ENCODE data around the gene JAM3. TPM values are rescaled to one million over a fixed set of nuclear protein-coding genes. Genes with fewer than 3 reads are reported as not detected.

Gene JAM3
- total and polyA plus RNA-seq, 10 of the 15 experiments (the other 5 are each of a cell fraction or from before 2014, with no cell fraction given): 0.04 to 1.1 (median 0.32) TPM; not detected in 1

DNA sequence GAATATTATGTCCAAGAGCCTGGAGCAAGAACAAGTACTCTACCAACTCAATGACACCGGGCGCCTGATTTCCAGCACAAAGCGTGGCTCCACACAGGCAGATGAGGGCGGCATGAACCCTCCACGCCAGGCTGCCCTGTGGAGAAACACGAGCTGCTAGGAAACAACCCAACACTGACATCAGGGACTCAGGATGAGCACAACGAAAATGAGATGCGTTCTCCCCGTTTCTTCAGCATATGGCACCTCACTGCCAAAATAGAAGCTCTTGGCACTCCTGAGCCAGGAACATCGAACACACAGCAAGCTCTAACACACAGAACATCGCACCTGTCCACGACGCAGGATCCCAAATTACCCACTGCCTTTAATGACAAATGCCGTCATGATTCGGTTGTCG, 86.6 kb downstream of the JAM3 start (continued):
- TF ChIP-seq, protein P1, sequence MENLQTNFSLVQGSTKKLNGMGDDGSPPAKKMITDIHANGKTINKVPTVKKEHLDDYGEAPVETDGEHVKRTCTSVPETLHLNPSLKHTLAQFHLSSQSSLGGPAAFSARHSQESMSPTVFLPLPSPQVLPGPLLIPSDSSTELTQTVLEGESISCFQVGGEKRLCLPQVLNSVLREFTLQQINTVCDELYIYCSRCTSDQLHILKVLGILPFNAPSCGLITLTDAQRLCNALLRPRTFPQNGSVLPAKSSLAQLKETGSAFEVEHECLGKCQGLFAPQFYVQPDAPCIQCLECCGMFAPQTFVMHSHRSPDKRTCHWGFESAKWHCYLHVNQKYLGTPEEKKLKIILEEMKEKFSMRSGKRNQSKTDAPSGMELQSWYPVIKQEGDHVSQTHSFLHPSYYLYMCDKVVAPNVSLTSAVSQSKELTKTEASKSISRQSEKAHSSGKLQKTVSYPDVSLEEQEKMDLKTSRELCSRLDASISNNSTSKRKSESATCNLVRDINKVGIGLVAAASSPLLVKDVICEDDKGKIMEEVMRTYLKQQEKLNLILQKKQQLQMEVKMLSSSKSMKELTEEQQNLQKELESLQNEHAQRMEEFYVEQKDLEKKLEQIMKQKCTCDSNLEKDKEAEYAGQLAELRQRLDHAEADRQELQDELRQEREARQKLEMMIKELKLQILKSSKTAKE (IDR thresholded peaks at IDR 0.05; ENCODE audit: low read depth, poor library complexity, severe bottlenecking): no peak
- no peak for TF ChIP-seq SREBF1 (IDR thresholded peaks at IDR 0.05; ENCODE audit: low read length)

DNA sequence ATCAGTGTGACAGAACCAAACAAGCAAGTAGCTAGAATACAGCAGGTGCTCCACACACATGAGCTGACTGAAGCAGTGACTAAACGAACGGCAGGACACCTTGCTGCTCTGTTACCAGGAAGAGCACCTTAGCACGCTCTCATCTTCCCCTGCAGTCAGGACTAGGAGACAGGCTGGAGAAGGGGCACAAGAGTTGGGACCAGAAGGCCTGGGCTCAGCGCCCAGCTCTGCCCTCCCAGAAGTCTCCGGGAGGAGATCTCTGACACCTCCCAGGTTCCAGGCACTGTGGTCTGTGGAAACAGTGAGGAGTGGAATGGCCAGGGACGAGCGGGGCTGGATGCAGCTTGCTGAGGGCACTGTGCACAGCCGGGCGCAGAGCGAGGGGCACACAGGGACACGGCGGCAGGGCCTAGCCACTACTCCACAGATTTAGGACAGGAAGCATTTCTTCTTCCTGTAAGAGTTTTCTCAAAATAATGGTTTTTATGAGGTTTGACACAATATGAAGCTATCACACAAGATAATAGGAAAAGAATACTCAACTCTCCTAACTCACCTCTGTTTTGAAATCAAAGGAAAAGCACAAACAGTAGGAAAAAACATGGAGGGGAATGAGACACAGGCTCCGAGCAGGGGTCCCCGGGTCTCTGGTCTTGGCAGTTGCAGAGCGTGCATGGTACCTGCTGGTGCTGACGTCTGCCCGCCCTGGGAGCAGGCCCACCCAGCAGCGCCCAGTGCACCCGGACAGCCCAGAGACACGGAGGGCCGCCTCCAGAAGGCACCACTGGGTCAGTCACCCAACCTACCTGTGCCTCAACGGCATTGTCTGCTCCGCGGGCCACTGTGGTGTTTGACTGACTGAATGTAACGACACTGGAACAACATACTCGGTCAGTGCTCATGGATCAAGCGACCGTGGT, 87.3 kb downstream of the JAM3 start:
- Histone ChIP-seq H3K4me3 (no peak overlapping the region), H4K20me1 (ENCODE audit: control insufficient read depth, insufficient read depth) (no peaks in the 10 kb centered on the region; the same call in 1 of the 2 replicates), H3K4me2 (ENCODE audit: control insufficient read depth, insufficient read depth) (no peak overlapping the region), H3K27me3 (replicated peaks in 1 of 2; ENCODE audit: control insufficient read depth in 2 of 2, insufficient read depth in 2 of 2, low read length in 1 of 2) (no peaks in the 10 kb centered on the region), H3K9me3 (replicated peaks; ENCODE audit: control insufficient read depth, insufficient read depth, low read length) (no peaks in the 10 kb centered on the region), H2AFZ (ENCODE audit: control insufficient read depth, low read depth, low read length) (no peak overlapping the region), H3K27ac (ENCODE audit: control insufficient read depth, insufficient read depth) (no peak overlapping the region), H3K79me2 (ENCODE audit: control insufficient read depth, insufficient read depth, low read length) (no peaks in the 10 kb centered on the region), H3K9ac (ENCODE audit: control insufficient read depth, insufficient read depth, low read length) (no peak overlapping the region), H3K36me3 (ENCODE audit: control insufficient read depth in 2 of 2, insufficient read depth in 2 of 2, low read length in 1 of 2) (peaks cover 13 to 32% of the 10 kb centered on the region in 2 experiments; a peak in 3 of 4 replicates), H3K4me1 (ENCODE audit: control insufficient read depth, insufficient read depth, low read length) (no peaks in the 10 kb centered on the region)
- FAIRE-seq (no peak), ATAC-seq (no peak), DNase-seq (ENCODE audit: low read depth, low spot score) (no peak)
- in situ Hi-C loops (cut with MboI): no loop called here
- ChIA-PET POLR2A (no interaction called here), SMC1A (ENCODE audit: uncharacterized antibody, unreplicated experiment) (no interaction called here), RAD21 (ENCODE audit: unreplicated experiment) (no interaction called here), CTCF (no interaction called here)
- TF ChIP-seq, protein P2, sequence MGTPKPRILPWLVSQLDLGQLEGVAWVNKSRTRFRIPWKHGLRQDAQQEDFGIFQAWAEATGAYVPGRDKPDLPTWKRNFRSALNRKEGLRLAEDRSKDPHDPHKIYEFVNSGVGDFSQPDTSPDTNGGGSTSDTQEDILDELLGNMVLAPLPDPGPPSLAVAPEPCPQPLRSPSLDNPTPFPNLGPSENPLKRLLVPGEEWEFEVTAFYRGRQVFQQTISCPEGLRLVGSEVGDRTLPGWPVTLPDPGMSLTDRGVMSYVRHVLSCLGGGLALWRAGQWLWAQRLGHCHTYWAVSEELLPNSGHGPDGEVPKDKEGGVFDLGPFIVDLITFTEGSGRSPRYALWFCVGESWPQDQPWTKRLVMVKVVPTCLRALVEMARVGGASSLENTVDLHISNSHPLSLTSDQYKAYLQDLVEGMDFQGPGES (IDR thresholded peaks at IDR 0.05): no peak
- TF ChIP-seq SUZ12 (IDR thresholded peaks at IDR 0.05; ENCODE audit: unreplicated experiment) (no peak), TCF12 (IDR thresholded peaks at IDR 0.05; ENCODE audit: low read depth, low read length) (no peak), ZNF384 (IDR thresholded peaks at IDR 0.05; ENCODE audit: borderline replicate concordance, low read depth, low read length) (no peak), ZBED1 (IDR thresholded peaks at IDR 0.05; ENCODE audit: borderline replicate concordance) (no peak)
- BruUV-seq (replicated peaks): no TSS peak
- intact Hi-C loops (cut with micrococcal nuclease; ENCODE audit: unreplicated experiment): no loop called here
- 99% methylated on average over 28 of the region's 28 CpGs for WGBS (ENCODE audit: insufficient coverage, insufficient replicate concordance, low lambda C conversion rate, missing lambda C conversion rate)

Data from GM12878 (cell line).